ENCODE measurements around the gene CD244.

Gene CD244

DNA sequence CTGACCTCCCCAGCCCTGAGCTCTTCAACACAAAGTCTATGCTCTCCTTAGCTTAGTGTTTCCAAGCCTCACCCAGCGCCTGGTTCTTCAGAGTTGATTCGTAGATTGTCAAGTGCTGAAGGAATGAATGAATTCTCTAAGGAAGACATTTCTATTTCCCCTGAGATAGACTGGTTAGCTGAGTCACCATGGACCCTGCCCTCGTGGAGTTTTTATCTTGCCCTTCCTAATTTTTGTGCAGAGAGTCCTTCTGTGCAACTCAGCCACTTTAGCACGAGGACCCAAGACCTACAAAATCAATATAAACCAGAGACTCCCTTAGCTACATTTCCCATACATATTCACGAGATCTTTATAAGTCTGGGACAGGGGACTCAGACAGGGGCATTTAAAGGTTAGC, 2.6 kb upstream of the CD244 start:
- no peak overlapping the region for H3K4me3 ChIP-seq (replicated peaks; ENCODE audit: low read depth, low read length)
- no peak for TF ChIP-seq CTCF (IDR thresholded peaks at IDR 0.05; ENCODE audit: low read depth, low read length, missing control alignments)
- DNase-seq (ENCODE audit: extremely low read depth, low read depth), result no peak

DNA sequence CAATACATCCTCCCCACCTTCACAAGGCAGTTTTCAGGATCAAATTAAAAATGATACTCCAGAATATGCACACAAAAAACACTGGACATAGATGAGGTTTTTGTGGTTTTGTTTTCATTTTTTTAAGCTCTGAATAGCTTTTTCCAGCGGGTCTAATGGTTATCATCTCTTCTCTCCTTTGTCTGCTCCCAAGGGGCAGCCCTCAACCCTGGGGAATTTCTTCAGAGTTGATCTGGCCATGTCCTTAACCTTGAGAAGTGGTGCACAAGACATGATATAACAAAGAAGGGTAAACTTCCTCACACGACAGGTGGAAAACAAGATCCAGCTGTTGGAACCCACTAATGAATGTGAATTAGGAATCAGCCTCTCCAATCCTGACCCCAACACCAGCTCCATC, 1.5 kb upstream of the CD244 start:
- H3K4me3 ChIP-seq (replicated peaks; ENCODE audit: low read depth, low read length), result no peak overlapping the region
- no peak for DNase-seq (ENCODE audit: extremely low read depth, low read depth)
- no peak for TF ChIP-seq CTCF (IDR thresholded peaks at IDR 0.05; ENCODE audit: low read depth, low read length, missing control alignments)

GRCh38 chr1:160863774-160864131, 1.1 kb upstream of the CD244 start:
- no peak overlapping the region for H3K4me3 ChIP-seq (replicated peaks; ENCODE audit: low read depth, low read length)
- no peak for DNase-seq (ENCODE audit: extremely low read depth, low read depth)
- no peak for TF ChIP-seq CTCF (IDR thresholded peaks at IDR 0.05; ENCODE audit: low read depth, low read length, missing control alignments)

GRCh38 chr1:160863061-160863773, 530 bp upstream of the CD244 start:
- no peak overlapping the region for H3K4me3 ChIP-seq (replicated peaks; ENCODE audit: low read depth, low read length)
- no peak for DNase-seq (ENCODE audit: extremely low read depth, low read depth)
- no peak for TF ChIP-seq CTCF (IDR thresholded peaks at IDR 0.05; ENCODE audit: low read depth, low read length, missing control alignments)

DNA sequence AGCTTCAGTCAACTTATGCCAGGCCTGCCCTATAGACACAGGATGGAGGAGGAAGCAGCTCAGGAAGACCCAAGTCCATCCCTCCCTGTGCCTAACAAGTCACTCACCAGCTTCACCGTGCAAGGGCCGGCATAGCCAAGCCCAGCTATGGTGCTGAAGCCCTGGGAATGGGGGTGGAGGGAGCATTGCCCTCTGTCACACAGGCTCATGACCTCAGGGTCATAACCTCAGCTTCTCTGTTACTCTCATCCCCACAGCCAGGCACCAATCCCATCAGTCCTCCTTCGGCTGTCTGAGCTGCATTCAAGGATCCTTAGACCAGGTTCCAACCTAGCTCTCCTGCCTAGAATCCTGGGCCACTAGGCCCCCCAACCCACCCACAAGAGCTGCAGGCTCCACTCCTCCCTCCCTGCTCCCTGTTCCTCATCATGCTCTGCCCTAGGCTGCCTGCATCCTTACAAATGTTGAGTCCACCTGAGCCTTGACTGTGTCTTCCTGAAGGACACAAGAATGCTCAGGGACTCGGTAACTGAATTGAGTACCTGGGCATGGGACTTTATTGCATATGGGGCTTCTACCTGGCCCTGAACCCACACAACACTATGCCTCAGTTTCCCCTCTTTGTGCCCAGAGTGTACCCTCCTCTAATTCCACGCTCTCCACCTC, 1.7 kb downstream of the CD244 start:
- no peak for DNase-seq (ENCODE audit: extremely low read depth, low read depth)
- no peak overlapping the region for H3K4me3 ChIP-seq (replicated peaks; ENCODE audit: low read depth, low read length)
- no peak for TF ChIP-seq CTCF (IDR thresholded peaks at IDR 0.05; ENCODE audit: low read depth, low read length, missing control alignments)

- no peak overlapping the region for H3K4me3 ChIP-seq (replicated peaks; ENCODE audit: low read depth, low read length)
- no peak for DNase-seq (ENCODE audit: extremely low read depth, low read depth)
- no peak for TF ChIP-seq CTCF (IDR thresholded peaks at IDR 0.05; ENCODE audit: low read depth, low read length, missing control alignments)
Observed at GRCh38 chr1:160859166-160859565, 3.5 kb downstream of the CD244 start.
